Heart left ventricle (tissue), 13 donors: ENCODE measurements around the gene GATAD2A.

Experiments
- CTCF ChIP-seq, 12 donors: fragments of 200-600 bp; sonication (generic) in 4 of 12; IDR thresholded peaks; one replicate each; pipeline versions ENCODE4 v1.5.0 to v1.8.0; 2018 to 2022; ENCODE audit warnings: antibody characterized with exemption in 12 of 12, mild to moderate bottlenecking in 5 of 12
- POLR2A ChIP-seq, 2 donors: fragments of 450-650 bp; IDR thresholded peaks; one replicate each; pipeline ENCODE4 v1.6.1; 2017; ENCODE audit warnings: antibody characterized with exemption in 2 of 2, mild to moderate bottlenecking in 2 of 2, moderate library complexity in 2 of 2
- donor health status: ischemic (EF 13 %, LVEDD 7.1; RV severe dilation, severe dysfunction).
- donor health status: DM: no; HTN: yes; CAD: no.
- donor health status: DM: no; HTN: no; CAD: no.
- donor health status: ischemic (EF 25% LVEDD 6.9; RV normal size, moderate dysfunction).
- donor health status: ischemic (EF 25% LVEDD 5.7; RV mildly dilated, moderate dysfunction).
- donor health status: ischemic (EF 35%, LVEDD 5.7; RV mildly dilated, moderate dysfunction).
- donor health status: nonischemic (EF 11% LVEDD 7.7; RV severe dilation, severe dysfunction).
- donor health status: DM: yes; HTN: yes; CAD: no.
- donor health status: PGD.
- donor health status: ischemic (EF 29% LVEDD 5.4; RV normal size, mild dysfunction).
- donor health status: nonischemic (EF 23%, LVEDD 6.1; RV moderate dilation, normal function).

GRCh38 chr19:19420570-19421298 is 15.3 kb downstream of the GATAD2A start:
- TF ChIP-seq CTCF (IDR thresholded peaks at IDR 0.05) (no peak), POLR2A (IDR thresholded peaks at IDR 0.05) (no peak)
